GM21367 (cell line): ENCODE measurements around the gene PSMG4.

ENCODE experiments used
- ATAC-seq: cut with Tn5 transposase; IDR thresholded peaks from one replicate; pipeline ENCODE4 v1.9.1; 2021; ENCODE audit not compliant: unreplicated experiment

PSMG4 gene

GRCh38 chr6:3273707-3274521 is 15.2 kb downstream of the PSMG4 start:
- no peak for ATAC-seq

DNA sequence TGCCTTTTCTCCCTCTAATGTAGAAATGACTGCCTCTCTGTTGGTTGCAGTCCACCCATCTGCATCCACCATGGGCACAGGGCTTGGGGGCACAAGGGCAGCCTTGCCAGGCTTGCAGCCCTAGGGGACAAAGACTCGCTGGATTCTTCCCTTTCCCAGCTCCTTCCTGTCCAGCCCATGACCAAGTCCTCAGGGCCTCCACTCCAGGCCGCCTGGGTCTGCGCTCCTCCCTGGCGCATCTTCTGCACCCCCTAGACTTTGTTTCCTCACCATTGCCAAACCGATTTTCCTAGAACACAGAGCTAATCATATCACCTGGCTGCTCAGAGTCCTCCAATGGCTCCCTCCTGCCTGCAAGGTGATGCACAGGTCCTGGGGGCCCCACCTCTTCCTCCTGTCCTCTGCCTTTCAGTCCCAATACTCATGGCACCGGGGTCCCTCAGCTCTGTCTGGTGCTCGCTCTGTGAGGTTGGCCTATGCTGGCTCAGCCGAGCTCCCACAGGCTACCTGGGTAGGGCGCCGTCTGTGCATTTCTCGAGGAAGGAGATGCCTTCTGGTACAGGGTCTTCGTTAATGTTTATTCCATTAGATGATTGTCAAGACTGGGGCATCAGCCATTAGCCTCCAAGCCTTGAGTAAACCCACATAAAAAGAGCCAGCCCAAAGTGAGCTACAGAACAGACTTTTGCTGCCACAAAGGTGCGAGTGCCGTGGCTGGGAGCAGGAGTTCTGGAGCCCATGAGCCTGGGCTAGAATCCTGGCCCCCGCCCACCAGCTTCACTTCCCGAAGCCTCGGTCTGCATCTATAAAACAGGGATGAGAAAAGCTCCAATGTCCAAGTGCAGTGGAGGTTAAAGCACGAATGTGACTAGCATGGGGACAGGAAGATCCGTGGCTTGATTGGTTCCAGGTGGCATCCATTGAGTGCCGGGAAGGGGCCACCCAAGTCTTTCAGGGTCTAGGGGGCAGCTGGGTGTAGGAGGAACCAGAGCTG is 17.7 kb downstream of the PSMG4 start:
- ATAC-seq = no peak

- ATAC-seq = no peak
Measured at GRCh38 chr6:3277251-3277650, 18.5 kb downstream of the PSMG4 start.

DNA sequence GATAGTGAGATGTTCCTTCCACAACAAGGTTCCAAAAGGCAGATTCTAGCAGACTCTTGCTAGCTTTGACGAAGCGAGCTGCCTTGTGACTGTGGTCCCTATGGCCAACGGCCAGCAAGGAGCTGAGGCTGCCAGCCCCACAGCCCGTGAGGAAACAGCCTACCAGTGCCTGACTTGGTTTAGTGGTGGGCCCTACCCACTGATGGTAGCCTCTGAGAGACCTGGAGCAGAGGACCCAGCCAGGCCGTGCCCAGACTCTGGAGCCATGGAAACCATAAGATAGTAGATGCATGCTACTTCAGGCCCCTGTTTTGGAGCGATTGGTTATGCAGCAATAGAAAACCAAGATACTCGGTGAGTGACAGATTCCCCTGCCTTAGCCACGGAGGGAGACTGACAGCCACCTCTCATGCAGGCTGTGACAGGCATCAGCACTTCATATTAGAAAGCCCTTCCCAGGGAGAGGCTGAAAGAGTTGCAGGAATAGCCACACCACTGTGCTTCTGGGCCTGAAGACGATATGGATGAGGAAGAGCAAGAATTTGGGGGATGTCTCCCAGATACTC is 19.2 kb downstream of the PSMG4 start:
- ATAC-seq = no peak

DNA sequence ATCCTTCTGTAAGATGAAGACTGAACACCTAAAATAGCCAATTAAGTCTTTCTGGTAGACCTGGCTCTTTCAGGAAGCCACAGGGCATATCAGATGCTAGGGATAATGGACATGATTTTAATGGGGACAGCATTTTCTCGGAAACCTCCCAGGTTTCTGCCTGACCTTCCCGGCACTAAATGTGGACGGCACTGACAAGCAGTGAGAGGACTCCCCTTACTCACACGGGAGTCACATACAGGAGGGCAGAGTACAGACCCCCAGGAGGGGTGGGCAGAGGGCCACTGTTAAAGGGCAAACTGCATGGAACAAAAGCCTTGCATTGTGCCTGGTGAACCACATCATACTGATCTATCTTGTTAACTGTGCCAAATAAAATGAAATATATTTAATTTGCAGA is 19.9 kb downstream of the PSMG4 start:
- ATAC-seq = no peak

DNA sequence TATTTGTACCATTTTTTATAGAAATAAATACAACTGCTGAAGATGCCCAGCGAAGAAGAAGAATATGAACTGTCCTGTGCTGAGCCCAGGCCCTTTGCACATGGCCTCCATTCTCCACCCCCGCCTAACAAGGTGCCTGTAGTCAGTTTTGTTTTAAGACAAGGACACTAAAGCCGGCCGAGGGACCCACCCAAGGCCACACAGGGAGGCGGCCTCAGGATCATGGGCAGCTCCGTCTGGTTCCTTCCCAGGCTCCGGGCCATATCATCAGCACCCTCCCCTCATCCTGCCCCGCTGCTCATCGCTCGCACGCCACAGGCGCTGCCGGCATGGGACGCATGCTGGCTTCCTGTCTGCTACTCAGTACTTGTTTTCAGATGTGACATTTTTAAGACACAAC is 21.3 kb downstream of the PSMG4 start:
- no peak for ATAC-seq

- no peak for ATAC-seq
Measured at GRCh38 chr6:3280866-3281465, 22.2 kb downstream of the PSMG4 start.

- no peak for ATAC-seq
Measured at GRCh38 chr6:3281631-3282475, 23.1 kb downstream of the PSMG4 start.

- ATAC-seq = no peak
Measured at GRCh38 chr6:3282476-3283236, 23.9 kb downstream of the PSMG4 start.

DNA sequence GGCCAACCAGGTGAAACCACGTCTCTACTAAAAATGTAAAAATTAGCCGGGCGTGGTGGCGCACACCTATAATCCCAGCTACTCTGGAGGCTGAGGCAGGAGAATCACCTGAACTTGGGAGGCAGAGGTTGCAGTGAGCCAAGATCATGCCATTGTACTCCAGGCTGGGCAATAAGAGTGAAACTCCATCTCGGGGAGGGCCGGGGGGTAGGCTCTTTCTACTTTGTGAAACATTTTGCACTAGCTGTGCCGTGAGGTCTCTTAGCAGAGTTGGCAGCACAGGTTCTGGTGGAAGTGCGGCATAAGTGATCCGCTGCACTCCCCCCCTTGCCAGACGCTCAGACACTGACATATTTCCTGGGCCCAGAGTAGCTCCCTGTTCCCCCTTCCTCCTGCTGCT is 24.5 kb downstream of the PSMG4 start:
- ATAC-seq = no peak

DNA sequence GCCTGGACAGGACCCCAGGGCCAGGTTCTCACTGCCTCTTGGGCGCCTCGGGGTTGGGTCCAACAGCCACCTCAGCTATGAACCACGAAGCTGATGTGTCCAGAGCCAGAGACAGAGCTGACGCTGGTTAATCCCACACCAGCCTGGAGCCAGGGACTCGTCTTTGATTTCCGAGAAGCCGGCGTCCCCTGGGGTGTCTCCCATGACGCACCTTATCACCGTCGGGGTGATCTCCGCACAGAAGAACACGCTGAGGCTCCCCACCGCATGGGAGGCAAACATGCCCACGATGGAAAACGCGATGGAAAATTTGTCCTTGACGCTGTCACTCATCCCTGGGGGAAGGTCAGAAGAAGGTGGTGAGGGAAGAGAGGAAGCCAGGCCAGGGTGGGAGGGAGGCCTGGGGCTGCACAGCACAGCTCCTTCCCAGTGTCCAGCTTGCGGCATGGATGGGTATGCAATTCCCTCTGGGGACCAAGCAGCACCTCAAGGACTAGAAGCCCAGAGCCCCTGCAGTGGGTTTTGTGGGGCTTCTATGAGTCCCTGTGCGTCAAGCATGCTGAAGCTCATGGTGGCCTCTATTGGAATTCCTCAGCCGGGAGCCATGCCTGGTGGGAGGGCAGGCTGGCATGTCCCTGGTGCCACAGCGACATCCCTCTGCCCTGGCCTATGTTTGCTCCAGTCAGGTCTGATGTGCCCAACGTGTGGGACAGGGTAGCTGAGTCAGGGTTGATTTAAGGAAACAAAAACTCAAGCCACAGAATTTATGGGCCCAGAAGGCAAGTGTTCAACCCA is 25.1 kb downstream of the PSMG4 start:
- no peak for ATAC-seq

DNA sequence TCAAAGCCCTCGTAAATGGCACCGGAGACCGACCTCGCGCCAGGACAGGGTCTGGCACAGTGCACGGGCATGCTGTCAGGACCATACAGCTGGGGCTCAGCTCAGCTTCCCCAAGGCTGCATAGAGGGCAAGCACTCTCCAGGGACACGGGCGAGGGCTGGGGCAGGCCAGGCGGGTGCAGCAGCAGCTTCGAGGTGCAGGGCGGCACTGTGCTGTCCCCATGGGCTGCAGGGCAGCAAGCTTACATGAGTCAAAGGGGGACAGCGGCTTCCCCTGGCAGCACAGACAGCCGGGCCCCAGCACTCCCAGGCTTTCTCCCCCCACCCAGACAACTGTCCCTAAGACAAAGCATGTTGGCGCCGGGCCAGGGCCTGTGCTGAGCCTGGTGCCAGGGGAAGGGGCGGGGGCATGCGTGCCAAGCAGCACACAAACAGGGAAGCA is 25.7 kb downstream of the PSMG4 start:
- no peak for ATAC-seq

DNA sequence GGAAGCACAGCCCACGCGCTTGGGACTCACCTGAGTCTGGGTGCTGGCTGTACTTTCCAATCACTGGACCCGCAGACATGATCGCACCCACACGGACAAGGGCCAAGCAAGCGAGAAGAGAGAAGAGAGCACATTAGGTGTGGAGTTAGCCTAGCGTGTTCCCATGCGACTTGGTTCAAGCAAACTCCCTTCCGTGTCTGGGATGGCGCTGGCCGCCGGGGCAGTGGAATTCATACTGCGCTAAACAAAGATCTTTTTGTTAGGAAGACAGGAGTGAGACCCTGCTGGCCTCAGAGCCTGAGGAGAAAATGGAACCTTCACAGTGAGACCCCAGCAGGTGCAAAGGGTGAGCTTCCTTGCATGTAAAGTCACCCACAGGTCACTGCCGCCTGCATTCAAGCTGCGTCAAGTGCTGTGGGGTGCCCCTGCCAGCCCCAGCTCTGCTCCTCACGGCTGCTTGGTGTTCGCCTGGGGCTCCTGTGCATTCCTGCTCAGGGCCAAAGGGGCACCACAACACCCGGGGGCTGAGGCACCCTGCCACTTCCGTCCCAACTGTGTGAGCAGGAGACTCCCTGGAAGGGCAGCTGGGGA is 26.4 kb downstream of the PSMG4 start:
- no peak for ATAC-seq

- ATAC-seq = no peak
Measured at GRCh38 chr6:3285732-3286131, 27.0 kb downstream of the PSMG4 start.

- ATAC-seq = no peak
Measured at GRCh38 chr6:3286641-3287171, 28.0 kb downstream of the PSMG4 start.

- no peak for ATAC-seq
Measured at GRCh38 chr6:3287308-3287707, 28.6 kb downstream of the PSMG4 start.

- ATAC-seq = no peak
Measured at GRCh38 chr6:3287976-3288707, 29.4 kb downstream of the PSMG4 start.
